HG02610 (cell line): ENCODE data around the gene KIF13A.
"Not testable (repeated sequence)": the region's sequence is repeated elsewhere in the genome, so short reads cannot be mapped to it uniquely, and the experiment has no call there.

Source experiments
- ATAC-seq: cut with Tn5 transposase; IDR thresholded peaks from one replicate; pipeline ENCODE4 v1.9.1; 2021; ENCODE audit warnings: mild to moderate bottlenecking, moderate library complexity; ENCODE audit not compliant: unreplicated experiment

The KIF13A gene

DNA sequence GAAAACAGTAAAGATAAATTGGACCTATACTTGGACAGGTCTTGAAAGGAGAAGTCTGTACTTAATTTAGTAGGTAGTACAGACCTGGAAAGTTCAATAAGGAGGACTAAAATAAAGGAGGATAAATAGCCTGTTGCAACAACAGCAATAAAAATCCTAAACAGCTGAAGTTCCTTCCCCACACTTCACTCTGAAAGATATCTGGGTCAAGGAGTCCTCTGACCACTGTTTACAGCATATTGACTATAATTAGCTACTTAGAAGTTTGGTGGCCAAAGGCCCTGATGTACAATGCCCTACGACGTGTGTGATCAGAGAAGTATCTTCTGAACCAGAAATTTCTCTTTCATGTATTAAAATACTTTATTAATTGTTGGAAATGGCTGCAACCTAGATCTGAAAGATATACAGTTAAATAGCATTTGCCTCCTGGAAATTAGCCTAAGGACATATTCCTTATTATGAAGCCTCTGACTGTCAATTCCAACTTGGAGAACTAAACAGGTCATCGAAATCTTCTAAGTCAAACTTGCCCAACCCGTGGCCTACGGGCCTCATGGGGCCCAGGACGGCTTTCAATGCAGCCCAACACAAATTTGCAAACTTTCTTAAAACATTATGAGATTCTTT, 82.8 kb downstream of the KIF13A start:
- ATAC-seq, result no peak

DNA sequence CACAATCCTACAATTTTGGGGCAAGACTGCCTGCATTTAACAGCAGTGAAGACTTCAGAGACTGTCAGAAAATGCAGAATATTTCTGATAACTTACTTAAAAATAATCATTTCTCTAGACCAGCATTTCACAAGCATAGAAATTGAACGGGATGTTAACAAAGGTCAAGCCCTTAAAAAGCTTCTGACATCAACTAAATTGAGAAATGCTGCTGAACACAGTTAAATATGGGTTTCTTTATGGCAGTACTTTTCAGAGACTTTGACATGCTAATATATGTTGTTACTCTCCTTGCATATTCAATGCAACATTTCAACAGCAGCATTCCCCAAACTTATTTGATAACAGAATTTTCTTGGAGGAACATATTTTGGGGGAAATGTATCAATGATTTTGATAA, 84.5 kb downstream of the KIF13A start:
- no peak for ATAC-seq

DNA sequence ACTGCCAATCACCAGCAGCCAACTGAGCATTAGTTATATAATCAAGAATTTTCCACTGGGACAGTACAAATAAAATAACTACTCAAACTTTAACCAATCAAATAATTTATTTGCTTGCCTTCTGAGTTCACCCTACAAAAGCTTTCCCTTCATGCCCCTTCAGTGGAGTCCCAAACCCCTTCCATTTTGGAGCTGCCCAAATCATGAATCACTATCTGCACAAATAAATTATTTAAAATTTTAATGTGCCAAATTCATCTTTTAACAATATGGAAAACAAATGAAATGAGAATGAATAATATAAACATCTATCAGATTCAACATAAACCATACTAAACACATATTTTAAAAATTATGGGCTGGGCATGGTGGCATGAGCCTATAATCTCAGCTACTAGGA, 85.9 kb downstream of the KIF13A start:
- no peak for ATAC-seq

DNA sequence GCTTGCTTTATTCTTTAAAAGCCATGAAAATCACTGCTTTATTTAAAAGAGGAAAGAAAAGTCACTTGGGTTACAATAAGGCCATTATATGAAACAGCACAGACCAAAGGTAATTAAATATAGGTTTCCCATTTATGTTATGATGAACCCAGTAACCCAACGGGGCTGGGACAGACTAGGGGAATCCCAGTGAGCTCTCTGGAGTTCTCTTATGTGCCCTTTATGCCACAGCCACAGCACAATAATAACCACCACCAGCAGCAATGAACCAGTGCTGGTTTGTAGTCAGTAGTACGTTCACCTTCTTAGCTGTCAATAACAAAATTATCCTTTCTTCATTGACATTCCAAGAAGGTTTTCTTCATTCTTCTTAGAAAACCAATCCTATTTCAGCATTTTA, 87.4 kb downstream of the KIF13A start:
- ATAC-seq, result no peak

DNA sequence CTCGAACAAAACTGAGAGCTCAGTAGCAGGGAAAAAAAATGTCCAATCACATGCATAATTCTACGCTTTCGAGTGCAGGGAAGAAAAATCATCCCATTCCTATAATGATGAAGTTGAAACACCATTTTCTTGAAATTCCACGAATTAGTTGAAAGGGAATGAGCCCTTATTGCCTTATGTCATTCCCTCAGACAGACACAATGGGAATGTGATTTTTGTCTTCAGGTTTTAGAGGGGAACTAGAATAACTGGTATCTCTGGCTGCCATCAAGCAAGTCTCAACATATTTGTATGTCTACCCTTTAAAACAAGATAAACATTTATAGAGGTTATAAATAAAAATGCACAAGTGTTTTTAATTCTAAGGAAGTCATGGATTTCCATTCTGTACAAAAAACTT, 87.9 kb downstream of the KIF13A start:
- ATAC-seq, result no peak

DNA sequence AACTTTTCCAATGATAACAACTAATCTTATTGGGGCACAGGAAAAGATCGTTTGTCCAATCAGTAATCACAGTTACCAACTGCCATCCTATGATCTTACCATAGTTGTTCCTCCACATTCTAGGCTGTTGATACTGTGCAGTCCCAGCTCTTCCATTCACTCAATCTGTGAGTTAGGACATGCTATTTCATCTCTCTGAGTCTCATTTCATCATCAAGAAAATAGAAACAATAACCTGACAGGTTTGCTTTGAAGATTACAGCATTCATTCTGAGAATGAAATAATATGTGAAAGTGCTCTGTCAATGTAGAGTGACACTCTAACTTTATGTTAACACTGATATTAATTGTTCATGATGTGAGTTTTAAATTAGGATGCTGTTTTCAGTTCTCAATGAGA, 89.8 kb downstream of the KIF13A start:
- ATAC-seq, result no peak

DNA sequence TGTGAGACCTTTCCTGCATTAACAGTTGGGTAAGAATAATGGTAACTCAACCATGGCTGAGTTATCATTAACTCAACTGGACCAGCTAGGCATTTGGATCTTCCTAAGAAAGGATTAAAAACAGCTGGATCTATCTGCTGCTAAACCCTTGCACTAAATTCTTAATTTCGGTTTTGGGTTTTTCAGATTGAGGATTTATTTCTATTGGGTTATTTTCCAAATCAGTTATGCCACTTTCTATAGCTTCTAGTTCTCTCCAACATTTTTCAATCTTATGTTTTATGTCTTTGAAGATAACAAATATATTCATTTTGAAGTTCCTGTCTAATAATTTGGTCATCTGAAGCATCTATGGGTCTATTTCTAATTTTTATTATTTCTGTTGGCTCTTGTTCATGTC, 92.5 kb downstream of the KIF13A start:
- no peak for ATAC-seq

DNA sequence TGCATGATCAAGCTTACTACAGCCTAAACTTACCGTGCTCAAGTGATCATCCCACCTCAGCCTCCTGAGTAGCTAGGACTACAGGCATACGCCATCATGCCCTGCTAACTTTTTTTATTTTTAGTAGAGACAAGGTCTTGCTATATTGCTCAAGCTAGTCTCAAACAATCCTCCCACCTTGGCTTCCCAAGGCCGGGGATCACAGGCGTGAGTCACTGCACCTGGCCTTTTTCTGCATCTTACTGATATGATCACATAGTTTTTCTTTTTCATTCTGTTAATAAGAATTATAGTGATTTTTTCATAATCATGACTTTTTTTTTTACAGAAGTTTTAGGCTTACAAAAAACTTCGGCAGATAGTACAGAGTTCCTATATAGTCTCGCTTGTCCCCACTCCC, 93.2 kb downstream of the KIF13A start:
- no peak for ATAC-seq

DNA sequence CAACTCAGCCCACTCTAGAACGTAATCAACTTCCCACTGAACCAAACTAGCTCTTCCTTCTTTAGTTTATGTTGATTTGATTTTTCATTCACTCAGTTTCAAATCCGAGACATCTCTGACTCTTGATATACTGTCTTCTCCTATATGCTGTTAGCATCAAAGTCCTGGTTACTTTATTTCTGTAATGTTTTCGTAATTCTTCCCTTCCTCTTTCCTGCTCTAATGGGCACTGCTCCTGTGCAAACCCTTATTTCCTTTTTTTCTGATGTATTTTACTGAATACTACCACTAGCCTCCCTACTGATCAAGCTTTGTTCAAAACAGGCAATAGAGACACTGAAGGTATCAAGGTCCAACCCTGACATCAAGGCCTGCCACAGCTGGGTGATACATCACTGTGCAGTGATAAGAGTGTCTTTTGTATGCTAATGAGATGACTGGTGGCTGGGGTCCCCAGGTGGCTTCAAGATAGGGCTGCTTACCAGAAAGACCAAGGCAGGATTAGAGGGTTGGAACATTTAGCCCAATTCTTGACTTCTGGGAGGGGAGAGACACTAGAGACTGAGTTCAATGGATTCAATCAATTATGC, 95.2 kb downstream of the KIF13A start:
- no peak for ATAC-seq

DNA sequence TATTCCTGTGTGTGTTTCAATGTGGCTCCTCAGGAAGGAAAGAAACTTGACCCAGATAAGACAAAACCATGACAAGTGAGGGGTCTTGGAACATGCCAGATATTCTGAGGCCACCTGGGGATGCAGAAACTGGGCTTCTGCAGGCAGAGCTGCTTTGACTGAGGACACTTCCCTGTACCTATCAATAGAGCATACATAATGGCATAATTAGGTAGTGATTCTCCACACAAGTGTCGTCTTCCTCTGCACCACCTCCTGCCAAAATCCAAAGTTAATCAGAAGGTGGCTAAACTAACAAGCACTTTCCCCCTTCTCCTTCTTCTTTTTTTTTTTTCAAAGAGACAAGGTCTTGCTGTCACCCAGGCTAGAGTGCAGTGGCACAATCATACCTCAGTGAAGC, 97.1 kb downstream of the KIF13A start:
- no peak for ATAC-seq

DNA sequence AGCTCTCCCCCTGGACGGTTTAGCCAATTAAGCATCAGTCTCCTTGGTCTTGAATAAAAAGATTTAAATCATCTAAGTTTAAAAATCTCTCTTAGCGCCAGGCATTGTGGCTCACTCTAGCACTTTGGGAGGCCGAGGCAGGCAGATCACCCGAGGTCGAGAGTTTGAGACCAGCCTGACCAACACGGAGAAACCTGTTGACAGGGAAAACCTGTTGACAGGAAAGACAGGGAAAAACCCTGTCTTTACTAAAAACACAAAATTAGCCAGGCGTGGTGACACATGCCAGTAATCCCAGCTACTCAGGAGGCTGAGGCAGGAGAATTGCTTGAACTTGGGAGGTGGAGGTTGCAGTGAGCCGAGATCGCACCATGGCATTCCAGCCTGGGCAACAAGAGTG, 97.7 kb downstream of the KIF13A start:
- ATAC-seq, result not testable (repeated sequence)

DNA sequence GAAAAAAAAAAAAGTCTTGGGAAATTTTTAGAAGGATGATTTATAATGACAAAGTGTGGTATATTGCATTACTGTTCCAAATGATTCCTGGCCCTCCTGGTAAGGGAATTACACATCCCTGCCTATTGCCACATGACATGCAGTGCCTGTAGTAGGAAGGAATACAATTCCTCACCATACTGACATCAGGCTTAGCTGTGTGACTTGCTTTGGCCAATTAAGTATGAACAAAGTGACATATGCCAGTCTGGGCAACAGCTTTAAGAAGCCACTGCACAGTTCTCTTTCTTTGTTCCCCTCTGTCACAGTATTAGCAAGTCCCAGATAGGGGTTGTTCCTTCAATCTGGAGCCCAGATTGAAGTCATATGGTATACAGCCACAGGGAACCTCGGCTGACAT, 100.5 kb downstream of the KIF13A start:
- ATAC-seq, result no peak

DNA sequence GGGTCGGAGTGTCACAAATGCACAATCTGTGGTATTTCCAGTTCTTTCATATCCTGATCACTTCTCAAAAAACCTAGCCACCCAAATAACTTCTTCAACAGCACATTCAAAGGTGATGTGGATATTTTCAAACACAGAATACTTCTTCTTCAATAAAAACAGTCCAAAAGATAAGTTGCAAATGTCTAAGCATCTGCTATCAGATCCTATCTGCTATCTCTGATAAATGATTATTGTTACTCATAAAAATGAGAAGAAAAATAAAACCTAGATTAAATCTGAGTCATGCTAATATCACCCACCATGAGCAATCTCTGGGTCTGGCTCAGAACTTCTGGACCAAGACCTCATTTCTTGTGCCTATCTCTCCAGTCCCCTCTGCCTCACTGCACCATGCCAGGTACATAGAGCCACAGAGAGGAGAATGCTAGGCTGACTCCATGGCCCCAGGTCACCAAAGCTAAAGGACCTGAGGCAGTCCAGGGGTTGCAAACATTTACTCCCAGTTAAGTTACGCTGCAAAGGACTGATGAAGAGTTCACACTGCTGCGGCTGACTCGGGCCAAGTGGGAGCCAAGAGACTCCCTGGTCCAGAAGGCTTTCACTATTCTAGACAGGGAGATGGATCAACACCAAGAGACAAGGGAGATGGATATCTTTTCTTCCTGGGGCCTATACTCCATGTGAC, 101.4 kb downstream of the KIF13A start:
- ATAC-seq, result no peak

DNA sequence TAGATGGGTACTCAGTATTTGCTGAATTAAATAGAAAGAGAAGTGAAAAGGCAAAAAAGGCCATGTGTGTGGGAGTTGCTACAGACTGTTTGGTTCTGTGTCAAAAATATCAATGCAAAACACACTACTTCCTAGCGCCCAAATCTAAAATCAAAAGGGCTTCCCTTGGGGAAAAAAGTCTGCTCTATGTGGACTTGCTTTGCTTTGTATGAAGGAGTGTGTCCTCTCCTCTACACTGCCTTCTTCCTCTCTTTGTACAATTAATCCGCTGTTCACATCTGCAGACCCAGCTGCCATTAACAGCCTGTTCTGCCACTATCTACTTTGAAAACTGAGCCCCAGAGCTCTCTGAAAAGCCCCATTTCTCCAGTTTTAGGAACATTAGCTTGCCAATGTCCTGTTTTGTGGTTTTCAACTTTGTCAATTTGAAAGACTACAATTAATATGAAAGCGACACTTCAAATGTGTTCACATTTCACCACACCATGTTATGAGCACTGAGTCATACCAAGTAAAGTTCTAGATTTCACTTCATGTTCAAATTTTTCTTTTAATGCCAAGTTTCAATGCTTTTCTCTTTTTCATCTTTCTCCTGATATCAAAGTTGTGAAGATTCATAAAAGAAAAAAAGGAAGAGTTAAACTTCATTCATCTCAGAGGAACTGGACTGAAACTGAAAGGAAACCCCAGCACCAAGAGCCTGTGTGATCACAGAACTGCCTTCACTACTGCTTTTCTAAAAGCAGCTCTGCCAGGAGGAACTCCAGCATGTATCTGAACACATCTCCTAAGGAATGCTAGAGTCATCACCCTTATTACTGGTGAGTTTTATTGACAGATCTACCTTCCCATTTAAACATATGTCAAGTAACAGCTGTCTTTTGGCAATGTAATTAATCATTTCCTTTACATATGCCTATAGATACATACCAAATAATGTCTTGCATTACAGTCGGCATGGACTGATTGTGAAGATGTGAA, 102.6 kb downstream of the KIF13A start:
- ATAC-seq, result peak; percentile 89

DNA sequence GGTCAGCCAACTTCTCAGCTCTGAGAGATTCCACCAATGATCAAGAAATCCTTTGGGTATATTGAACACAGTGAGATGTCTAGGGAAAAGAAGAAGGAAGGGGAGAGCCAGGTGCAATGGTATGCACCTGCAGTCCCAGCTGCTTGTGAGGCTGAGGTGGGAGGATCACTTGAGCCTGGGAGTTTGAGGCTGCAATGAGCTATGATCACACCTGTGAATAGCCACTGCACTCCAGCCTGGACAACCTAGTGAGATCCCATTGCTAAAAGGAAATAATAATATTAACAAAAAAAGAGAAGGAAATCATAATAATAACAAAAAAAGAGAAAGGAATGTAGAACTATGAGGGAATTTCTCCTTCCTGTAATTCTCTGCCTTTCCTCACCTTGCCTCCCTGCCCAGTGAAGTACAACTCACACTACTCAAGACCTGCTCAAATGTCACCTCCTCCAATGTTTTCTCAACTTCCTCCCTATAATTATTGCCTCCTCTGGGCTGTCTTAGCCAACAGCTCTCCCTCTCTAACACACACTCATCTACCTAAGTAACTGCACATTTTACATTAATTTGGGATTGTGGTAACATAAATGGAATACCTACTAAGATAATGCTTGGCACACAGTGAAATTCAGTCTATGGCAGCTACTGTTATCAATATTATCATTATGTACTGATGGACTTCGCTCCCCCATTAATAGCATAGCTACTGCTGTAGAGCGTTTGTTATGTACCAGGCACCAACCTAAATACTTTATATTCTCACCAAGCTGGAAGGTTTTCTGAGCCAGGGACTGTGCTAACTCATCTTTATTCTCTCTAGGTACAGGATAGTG, 103.6 kb downstream of the KIF13A start:
- ATAC-seq, result no peak

DNA sequence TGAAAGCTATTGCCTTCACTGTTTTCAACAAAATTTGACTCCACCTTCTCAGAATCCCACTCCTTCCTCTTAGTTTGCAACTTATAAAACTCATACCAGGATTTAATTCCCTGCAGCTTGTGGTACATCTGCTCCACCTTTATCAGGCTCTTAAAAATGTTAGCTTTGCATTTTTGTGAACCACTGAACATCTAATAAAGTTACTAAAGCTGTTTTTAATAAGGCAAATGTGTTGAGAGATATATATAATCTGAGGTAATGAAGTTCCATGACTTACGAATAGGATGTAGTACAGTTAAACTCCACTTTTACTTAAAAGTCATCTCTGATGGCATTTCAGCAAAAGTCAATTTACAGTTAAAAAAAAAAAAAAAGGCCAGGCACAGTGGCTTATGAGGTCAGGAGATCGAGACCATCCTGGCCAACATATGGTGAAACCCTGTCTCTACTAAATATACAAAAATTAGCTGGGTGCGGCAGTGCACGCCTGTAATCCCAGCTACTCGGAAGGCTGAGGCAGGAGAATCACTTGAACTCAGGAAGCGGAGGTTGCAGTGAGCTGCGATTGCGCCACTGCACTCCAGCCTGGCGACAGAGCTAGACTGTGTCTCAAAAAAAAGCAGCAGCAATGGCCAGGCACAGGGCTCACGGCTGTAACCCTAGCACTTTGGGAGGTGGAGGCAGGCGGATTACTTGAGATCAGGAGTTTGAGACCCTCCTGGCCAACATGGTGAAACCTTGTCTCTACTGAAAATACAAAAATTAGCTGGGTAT, 106.2 kb downstream of the KIF13A start:
- no peak for ATAC-seq

DNA sequence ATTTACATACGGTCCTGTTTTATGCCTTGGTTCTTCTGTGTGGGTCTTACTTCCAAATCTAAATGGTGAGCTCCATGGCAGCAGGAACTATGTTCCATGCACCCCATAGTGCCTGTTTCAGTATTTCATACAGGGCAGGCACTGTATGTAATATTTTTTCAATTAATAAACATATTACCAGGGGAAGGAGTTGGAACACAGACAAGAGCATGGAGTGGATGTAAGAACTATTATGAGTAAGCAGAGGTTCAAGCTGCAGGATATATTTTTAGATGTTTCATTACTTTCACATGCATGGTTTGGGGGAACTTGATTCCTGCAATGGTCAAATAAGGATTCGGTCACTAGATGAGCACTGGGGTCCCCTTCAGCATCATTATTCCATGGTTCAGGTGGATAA, 108.3 kb downstream of the KIF13A start:
- no peak for ATAC-seq

DNA sequence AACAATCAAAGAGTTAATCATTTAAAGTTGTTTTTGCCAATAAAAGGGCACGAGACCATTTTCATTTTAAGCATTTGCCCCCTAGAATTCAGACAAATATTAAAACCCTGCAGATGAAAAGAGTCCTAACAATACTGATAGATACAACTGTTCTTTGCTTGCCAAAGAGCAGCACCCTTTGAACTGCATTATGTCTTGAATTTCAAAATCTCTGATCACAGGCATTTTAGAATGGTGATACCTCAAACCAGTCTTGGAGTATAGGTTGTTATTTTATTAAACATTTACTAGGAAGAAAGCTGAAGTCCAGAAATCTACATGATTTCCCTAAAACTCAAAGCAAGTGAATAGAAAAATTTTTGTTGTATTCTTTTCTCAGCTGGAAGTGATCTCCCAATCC, 108.7 kb downstream of the KIF13A start:
- ATAC-seq, result no peak

DNA sequence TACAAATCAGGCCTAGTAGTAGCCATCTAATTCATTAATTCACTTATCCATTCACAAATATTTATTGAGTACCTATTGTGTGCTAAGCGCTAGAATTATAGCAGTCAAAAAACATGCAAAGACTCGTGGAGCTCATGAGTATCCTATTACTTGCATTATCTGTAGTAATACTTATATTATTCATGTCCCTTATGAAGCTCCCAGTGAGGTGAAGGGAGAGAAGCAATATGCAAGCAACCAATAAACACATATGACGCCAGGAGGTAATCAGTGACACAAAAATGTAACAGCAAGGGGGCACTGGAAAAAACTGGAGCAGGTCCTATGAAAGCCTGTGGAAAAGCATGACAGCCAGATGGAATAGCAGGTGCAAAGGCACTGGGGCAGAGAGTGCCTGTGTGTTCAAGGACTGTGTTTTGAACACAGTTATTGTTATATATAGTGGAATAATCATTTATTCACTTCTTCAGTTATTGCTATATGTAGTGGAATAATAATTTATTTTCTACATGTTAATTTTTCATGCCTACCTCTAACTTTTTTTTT, 109.5 kb downstream of the KIF13A start:
- ATAC-seq, result no peak
